ENCODE data around the gene DUSP22.
"Not testable (repeated sequence)": the region's sequence is repeated elsewhere in the genome, so short reads cannot be mapped to it uniquely, and the experiment has no call there.

The DUSP22 gene

GRCh38 chr6:280775-281468 is 11.4 kb upstream of the DUSP22 start:
- no peak for DNase-seq

- no peak for DNase-seq
Observed at GRCh38 chr6:281469-282103, 10.7 kb upstream of the DUSP22 start.

GRCh38 chr6:282177-282866 is 10.0 kb upstream of the DUSP22 start:
- DNase-seq, result no peak

DNA sequence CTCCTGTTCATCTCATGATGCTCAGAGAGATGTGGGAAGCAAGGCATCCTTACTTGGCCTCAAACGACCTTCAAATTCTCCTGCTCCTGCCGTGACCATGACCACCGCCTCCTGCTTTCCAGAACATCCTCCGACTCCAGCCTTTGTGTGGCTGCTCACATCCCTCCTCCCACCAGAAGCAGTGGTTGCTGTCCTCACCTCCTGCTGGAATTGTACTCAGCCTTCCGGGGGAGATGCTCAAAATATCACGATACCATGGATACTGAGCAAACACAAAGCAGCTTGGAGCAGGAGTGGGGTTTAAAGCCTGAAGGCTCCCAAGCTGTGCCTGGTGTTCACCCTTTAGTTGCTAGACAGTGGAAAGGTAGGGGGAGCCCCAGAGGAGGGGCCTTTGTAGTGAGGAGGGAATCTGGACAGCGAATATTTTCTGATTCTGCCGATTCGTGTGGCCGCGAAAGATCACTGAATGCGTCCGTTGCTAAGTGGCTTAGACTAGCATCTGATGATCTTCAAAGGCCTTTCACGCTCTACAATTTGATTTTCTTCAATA is 9.3 kb upstream of the DUSP22 start:
- no peak for DNase-seq

- DNase-seq, result no peak
Observed at GRCh38 chr6:284486-284885, 7.8 kb upstream of the DUSP22 start.

GRCh38 chr6:285030-285771 is 7.1 kb upstream of the DUSP22 start:
- DNase-seq, result no peak

GRCh38 chr6:285902-286301 is 6.4 kb upstream of the DUSP22 start:
- DNase-seq, result not testable (repeated sequence)

- no peak for DNase-seq
Observed at GRCh38 chr6:286681-287488, 5.4 kb upstream of the DUSP22 start.

- no peak for DNase-seq
Observed at GRCh38 chr6:287489-287860, 4.8 kb upstream of the DUSP22 start.

- DNase-seq, result no peak
Observed at GRCh38 chr6:288866-289265, 3.4 kb upstream of the DUSP22 start.

DNA sequence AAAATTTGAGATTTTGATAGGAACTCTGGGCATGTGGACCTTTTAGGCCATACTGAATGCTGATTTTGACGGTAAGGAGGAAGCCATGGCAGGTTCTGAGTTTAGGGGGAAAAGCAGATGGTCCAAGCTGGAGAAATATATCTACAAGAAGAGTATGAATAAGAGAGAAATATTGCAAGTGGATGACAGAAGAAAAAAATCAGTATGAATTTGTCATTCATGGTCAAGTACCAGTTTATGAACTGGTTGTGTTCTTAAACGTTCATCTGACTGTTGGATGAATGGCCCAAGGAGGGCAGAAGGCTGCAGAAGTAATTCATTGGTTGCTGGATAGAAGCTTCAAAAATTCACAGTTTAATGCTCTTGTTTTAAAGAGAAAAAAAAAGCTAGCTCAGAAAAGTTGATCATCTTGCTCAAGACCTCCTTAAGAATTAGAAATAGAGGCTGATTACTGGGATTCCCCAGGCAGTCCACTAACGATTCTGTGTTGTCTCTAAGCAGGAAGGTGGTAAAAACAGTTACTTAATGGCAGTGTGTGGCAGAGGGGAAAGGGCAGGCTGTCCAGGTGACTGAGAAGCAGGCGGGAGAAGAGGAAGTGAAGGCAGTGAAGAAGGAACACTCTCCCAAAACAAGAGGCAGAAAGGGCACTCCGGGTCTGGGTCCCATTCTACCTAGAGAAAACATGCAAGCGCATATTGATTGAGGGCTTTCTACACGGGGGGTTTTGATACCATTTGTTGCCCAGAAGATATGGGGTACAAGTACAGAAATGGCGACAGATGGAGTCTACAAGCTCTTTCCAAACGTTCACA is 2.0 kb upstream of the DUSP22 start:
- no peak for DNase-seq

DNA sequence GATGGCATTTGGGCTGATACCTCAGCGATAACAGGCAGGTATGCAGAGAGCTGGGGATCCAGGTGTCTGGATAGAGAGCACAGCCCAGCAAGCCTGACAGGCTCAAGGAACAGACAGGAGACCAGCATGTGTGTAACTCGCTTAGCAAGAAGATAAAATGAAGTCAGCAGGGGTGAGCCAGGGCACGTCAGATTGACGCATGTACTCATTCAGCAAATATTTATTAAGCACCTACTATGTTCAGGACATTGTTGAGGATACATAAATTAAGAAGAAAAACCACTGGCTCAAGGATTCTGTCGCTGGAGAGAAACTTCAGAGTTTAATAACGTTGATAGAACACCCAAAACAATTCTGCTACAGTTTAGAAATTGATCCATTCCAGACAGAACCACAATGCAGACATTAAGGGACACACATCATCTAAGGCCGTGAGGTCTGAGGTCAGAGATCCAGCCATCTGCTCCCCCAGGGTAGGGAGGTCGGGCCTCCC is 1.0 kb upstream of the DUSP22 start:
- no peak for DNase-seq

DNA sequence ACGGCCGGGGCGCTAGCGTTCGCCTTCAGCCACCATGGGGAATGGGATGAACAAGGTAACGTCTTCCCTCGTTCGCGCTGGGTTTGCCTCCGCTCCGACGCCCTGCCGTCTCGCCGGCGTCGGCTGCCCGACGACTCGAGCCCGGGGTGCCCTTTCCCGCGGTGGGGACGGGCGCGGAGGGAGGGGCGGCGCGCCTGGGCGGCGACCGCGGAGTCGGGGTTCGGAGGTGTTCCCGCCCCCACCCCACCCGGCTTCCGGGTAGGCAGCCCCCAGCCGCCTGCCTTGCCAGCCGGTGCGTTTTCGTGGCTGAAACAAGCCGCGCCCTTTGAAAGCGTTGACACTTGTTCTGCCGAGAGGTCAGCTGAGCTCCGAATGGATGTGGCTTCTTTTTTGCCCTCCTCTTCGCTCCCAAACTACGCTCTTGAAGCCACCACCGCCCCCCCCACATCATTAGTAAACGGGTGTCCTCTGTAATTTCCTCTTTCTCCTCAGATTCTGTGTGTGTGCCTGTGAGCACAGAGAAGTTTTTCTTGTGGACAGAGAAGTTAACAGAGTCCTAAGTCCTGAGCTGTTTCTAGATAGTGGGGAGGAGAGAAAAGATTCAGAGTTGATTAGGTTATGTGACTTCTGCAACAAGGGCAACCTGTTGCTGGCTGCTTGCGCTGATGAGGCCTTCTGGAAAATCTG is 362 bp downstream of the DUSP22 start:
- DNase-seq, result no peak

- no peak for DNase-seq
Observed at GRCh38 chr6:293193-294174, 1.2 kb downstream of the DUSP22 start.

GRCh38 chr6:294656-295565 is 2.6 kb downstream of the DUSP22 start:
- DNase-seq, result no peak

DNA sequence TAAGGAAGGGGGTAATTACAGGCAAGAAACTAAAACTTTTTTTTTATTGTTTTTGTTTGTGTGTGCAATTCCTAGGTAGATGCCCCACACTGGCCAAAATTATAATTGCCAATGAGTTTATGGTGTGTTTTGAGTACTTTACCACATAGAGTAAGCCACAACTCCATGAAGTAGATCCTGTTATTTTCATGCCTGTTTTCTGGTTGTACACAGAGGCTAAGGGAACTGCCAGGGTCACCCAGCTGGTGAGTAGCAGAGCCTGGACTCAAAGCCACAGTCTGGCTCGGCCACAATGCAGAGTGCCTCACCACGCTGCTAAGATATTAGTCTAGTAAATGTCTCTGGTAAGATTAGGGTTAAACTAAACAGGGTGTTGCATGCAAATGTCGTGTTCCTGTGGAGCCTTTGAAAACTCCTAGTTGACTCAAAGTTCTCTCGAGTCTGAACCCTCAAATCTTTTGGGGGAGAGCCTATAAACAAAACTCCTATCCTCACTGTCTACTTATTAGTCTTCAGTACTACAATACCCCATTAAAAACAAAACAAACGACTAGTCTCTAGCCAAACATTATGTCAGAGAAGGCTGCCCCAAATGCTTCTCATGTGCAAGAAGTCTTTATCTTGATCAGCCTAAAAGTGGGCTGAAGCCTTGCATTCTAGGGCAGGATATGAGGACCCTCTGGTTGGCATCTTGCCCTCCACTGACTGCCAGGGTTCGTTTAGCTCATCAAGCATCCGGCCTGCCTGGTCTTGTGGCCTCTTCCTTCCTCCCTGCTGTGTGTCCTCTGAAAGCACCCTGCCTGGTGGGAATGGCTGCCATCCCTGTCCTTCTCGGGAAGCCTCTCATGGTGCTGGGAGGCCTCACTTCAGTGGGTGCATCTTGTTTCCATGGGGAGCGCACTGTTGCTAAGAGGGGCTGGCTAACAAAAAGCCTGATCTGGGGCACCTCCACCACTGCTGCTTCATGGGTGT is 4.2 kb downstream of the DUSP22 start:
- no peak for DNase-seq
